ENCODE measurements around the gene IP6K1.
"Not testable (repeated sequence)": the region's sequence is repeated elsewhere in the genome, so short reads cannot be mapped to it uniquely, and the experiment has no call there.

The IP6K1 gene

DNA sequence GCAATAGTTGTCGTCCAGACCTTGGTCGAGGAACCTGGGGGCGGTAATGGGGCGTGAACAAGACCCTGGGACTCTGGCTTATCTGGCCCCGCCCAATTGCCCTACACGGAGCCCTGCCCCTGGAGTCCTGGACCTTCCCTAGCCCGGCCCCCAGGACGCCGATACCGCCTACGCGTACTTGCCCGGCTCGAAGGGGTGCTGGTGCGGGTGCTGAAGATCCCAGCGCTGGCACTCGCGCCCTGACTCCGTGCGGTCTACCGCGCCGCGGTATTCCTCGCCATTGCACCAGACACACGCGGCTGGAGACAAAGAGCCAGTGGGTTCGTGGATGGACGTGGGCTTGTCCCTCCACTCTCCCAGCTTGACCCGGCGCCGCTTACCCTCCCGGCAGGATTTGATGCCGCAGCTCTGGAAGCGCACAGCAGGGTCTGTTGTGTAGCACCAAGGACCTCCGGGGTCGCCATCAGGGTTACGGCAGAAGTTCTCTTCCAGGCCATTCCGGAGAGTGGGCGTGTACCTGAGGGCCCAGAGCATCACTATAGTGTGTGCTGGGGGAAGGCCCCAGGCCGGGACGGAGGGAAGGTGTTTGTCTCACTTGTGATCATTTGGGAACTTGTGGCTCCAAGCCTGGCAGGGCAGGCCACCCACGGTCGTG, 99.4 kb downstream of the IP6K1 start:
- DNase-seq, result not testable (repeated sequence)

DNA sequence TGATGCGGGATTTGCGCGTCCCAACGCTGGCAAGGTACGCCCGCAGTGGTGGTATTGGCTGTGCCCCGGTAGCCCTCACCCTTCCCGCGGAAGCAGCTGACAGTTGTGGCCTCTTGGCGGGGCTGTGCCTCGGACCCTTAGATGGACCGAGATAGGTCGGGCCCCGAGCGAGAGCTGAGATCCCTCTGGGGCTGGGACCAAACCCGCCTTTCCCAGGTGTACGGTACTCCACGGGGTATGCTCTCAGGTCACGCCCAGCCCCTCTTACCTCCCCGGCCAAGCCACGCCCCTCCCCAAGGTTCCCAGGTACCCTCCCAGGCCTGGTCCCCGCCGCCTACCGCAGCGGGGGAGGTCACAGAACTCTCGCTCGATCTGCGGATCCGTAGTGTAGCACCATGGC, 100.0 kb downstream of the IP6K1 start:
- DNase-seq, result not testable (repeated sequence)

DNA sequence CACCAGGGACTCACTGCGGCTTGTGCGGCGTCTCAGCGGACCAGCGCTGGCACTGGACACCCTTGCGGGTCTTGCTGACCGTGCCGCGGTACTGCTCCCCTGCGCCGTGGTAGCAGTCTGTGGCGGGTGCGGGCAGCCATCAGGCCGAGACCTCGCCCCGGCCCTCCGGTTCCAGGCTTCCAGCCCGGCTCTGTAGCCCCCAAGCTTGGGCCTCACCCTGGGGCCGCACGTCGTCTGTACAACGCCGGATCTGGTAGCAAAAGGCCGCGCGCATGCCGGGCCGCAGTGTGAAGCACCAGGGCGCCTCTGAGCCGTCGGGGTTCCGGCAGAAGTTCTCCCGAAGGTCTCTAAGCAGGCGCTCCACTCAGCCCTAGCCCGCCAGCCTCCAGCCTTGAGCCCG, 100.5 kb downstream of the IP6K1 start:
- DNase-seq, result not testable (repeated sequence)

DNA sequence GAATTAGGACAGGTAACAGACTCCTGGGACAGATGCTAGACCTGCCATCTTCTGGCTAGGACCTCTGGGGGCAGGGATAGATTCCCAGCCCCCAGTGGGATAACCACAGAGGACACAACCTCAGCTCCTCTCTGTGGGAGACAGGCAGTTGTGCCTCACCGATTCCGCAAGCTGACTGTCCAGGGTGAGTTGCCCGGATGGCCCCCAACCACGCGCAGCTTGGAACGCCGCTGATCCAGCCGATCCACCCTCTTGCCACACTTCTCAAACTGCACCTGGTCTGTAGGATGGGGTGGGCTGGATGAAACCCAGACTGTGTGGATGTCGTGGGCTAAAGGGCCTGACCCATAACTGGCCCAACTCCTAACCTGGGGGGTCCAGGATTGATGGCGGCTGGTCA, 101.2 kb downstream of the IP6K1 start:
- DNase-seq, result not testable (repeated sequence)

DNA sequence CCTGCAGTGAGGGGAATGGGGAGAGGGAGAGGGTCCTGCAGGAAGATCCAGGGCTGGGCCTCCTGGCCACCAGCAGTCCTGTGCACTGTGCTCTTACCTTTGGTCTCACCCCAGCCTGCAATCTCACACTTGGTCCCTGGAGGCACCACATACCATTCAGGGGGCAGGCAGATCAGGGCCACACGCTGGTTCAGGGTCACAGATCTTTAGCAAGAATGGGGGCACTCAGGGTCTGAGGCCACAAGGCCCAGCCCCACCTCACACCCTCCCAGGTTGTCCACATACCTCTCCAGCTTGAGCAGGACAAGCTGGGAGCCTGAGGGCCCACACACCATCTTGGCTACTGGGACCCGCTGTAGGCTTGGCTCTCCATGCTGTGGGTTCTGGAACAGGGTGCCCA, 101.9 kb downstream of the IP6K1 start:
- DNase-seq, result not testable (repeated sequence)

DNA sequence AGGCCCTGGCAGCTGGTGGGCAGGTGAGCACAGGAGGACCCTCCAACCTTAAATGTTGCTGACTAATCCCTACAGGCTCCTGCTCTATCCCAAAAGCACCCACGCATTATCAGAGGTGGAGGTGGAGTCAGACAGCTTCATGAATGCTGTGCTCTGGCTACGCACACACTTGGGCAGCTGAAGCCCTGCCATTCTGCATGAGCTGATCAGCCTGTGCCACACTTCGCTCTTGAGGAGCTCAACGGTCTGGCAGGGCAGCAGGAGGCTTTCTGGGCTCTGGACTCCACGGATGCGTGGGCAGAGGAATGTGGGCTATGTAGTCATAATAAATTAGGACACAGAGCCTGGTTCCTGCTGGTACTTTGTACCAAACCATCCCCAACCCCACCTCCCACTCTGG, 103.2 kb downstream of the IP6K1 start:
- DNase-seq, result no peak

DNA sequence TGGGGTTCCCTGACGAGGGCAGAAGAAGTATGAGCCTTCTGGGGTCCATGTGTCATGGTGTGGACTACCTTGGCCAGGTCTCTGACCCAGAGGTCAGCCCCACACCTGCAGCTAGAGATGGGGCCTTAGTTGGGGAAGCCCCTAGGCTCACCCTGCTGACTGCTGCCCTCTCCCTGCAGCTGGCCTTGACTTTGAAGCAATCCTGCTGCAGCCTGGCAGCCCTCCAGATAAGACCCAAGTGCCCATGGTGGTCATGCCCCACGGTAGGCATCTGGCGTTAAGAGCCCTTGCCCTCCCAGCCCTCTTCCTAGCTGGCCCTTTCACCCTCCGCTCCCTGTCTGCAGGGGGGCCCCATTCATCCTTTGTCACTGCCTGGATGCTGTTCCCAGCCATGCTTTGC, 104.8 kb downstream of the IP6K1 start:
- no peak for DNase-seq

DNA sequence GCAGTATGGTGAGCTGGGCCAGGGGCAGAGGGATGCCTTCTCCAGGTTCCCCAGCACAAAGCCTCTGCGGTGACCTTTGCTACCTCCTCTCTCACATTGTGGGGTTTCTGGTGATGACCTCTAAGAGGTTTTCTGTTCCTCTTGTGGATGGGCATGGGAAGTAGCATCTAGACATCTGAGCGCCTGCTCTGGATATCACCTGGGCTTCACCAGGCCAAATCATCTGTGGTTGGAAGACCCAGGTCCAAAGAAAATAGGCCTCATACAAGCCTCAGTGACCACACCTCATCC, 105.2 kb downstream of the IP6K1 start:
- no peak for DNase-seq

DNA sequence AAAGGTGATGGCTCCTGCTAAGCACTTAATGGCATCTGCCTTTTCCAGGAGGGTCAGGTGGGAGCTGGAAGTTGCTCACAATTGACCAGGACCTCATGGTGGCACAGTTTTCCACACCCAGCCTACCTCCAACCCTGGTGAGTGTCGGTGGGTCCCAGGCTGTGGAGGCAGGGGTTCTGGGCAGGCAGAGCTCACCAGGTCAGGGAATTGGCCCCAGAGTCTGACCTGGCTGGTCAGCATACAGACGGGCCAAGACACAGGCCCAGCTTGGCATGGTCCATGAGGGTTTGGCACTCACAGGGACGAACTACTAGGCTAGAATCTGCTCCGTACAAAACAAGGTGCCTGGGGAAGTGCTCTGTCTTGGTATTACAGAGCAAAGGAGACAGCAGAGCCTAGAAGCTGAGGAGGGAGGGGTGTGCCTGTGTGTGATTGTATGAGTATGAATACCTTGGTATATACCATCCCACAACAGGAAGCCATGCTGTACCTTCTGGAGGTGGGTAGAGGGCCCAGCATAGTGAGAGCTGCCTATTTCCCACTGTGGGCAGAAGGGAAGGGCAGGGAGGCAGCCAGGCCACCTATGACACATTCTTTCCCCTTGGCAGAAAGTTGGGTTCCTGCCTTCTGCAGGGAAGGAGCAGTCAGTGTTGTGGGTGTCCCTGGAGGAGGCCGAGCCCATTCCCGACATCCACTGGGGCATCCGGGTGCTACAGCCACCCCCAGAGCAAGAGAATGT, 105.7 kb downstream of the IP6K1 start:
- no peak for DNase-seq

DNA sequence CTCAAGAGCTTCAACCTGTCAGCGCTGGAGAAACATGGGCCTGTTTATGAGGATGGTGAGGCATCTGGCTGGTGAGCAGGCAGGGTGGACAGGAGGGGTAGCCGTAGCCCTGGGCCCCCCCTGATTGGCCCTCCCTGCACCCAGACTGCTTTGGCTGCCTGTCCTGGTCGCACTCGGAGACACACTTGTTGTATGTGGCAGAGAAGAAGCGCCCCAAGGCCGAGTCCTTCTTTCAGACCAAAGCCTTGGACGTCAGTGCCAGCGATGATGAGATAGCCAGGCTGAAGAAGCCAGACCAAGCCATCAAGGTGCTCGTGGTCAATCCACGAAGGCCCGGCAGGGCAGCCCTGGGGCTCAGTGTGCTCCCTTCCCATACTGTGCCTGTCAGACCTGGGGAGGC, 110.4 kb downstream of the IP6K1 start:
- DNase-seq, result no peak

DNA sequence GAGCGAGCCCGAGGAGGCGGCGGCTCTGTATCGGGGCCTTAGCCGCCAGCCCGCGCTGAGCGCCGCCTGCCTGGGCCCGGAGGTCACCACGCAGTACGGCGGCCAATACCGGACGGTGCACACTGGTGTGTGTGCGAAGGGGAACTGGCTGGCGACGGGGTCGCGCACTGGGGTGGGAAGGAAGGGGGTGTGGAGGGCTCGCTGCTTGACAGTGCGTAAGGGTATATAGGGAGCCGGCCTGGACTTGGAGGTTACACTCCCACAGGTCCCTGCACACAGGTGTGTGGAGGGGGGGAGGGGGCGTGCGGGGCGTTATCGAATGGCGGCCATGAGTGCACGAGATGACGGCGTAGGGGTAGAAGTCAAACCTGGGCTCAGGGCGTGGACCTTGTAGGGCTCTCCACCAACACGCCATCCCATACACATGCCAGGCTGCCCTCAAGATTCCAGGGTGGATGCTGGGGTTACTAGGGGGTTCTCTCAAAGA, 111.8 kb downstream of the IP6K1 start:
- no peak for DNase-seq

Data from NCI-H187 (cell line).